GM18499 (cell line): Measurements from ENCODE around the gene TRIP10.
"Not testable (repeated sequence)": the region's sequence is repeated elsewhere in the genome, so short reads cannot be mapped to it uniquely, and the experiment has no call there.

Experiments used
- ATAC-seq: cut with Tn5 transposase; IDR thresholded peaks from one replicate; pipeline ENCODE4 v1.9.1; 2021; ENCODE audit warnings: moderate number of reproducible peaks; ENCODE audit not compliant: insufficient read depth, unreplicated experiment

TRIP10 gene

DNA sequence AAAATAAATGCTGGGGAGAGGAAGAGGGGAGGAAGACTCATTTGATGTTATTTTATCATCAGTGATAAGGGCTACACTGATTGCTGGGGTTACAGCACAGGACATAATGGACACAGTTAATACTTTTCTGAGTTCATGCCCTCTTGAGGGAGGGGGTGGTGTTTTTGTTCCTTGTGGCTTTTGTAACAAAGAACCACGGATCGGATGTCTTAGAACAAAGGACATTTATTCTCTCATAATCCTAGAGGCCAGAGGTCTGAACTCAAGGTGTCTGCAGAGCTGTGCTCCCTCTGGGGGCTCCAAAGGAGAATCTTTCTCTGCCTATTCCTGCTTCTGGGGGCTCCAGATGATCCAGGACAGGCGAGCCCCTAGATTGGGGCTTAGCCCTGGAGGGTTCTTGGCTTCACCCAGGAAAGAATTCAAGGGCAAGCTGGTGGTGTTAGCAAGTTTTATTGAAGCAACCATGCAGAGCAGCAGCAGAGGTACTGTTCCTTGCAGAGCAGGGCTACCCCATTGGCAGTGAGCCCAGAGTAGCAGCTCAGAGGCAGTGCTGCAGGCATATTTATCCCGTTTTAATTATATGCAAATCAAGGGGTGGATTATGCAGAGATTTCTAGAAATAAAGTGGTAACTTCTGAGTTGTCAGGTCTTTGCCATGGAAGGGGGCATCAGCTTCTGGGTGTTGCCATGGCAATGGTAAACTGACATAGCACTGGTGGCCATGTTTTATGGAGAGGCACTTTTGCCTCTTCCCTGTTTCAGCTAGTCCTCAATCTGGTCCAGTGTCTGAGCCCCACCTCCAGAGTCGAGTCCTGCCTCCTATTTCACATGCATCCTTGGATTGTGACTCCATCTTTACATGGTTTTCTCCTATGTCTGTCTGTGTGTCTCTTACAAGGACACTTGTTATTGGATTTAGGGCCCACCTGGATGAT is 51.0 kb downstream of the TRIP10 start:
- ATAC-seq: no peak

DNA sequence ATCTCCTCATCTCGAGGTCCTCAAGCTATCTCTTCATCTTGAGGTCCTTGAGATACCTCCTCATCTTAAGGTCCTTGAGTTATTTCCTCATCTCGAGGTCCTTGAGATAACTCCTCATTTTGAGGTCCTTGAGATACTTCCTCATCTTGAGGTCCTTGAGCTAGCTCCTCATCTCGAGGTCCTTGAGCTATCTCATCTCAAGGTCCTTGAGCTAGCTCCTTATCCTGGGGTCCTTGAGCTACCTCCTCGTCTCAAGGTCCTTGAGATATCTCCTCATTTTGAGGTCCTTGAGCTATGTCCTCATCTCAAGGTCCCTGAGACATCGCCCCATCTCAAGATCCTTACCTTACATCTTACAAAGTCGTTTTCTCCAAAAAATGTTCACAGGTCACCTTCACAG is 51.8 kb downstream of the TRIP10 start:
- ATAC-seq: no peak

DNA sequence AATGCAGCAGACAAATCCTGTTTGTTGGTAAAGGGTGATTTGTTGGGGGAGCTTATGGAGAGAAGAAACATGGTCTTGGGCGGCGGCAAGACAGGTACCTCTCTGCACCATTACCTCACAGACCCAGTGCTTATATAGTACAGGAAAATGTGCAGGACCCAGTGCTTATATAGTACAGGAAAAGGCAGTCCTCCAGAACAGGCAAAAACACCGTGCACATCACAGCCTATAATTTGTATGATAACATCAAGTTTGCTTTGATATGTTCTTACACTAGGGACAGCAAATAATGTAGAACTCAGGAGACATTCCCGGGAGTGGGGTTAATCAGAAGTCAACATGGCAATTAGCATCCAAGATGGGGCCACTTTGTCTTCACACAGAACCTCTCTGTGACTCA is 53.9 kb downstream of the TRIP10 start:
- ATAC-seq: no peak

DNA sequence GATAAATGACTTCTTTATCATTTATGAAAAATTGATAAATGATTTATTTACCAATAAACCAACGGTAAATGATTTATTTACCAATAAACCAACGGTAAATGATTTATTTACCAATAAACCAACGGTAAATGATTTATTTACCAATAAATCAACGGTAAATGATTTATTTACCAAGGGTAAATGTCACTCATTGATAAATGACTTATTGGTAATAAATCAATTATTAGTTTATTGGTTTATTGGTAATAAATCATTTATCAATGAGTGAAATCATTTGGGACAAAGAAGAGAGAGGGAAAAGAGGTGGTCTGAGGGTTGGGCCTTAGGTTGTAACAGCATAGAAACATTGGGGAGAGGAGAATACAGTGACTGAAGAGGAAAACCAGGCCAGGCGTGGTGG is 54.5 kb downstream of the TRIP10 start:
- no peak for ATAC-seq

DNA sequence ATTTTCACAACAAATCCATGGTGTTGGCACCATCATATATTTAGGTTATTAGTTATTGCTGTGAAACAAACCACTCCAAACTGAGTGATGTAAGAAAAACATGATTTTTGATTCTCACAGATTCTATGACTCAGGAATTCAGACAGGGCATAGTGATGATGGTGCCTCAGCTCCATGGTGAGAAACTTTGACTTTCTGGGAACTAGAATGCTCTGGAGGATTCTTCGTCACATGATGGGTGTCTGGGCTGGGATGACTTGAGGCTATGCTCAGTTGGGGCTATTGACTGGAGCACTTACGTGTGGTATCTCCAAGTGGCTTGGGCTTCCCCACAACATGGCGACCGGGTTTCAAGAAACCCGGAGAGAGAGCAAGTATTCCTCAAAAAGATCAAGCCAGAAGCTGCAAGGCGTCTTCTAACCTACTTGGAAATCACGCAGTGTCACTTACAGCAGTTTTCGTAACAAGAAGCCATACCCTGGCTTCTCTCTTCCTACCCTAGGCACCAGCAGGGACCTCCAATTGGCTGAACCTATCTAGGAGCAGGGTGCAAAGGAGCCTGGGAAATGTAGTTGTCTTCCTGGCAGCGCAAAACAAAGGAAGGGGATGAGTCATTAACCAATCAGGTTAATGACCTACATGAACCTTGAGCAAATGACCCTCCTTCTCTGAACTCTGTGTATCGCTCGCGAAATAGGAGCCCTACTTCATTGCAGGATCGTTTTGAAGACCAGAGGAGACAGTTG is 55.4 kb downstream of the TRIP10 start:
- no peak for ATAC-seq

DNA sequence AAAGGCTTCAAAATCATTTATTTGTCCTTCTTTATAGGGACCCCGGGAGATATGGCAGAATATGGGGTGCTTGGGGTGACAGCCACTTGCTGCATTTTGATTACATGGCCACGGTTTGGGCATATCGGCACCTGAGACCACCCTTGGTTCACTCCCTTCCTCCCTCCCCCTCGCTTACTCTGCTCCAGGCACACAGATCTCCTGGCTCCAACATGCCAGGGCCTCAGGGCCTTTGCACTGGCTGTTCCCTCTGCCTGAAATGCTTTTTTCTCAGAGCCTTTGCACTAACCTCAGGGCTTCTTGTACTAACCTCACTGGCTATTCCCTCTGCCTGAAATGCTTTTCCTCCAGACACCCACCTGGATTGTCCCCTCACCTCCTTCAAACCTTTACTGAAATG is 56.8 kb downstream of the TRIP10 start:
- ATAC-seq: no peak

DNA sequence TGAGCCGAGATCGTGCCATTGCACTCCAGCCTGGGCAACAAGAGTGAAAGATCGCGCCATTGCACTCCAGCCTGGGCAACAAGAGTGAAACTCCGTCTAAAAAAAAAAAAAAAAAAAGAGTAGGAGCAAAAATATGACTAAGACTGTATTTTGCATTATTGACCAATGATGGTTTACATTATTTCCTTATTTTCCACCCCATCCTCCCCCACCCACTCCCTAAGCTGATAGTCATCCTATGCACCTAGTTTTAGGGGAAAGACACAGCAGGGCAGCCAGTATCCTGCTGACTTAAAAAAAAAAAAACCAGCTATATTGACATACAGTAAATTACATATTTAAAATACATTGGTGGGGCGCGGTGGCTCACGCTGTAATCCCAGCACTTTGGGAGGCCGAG is 58.2 kb downstream of the TRIP10 start:
- no peak for ATAC-seq

DNA sequence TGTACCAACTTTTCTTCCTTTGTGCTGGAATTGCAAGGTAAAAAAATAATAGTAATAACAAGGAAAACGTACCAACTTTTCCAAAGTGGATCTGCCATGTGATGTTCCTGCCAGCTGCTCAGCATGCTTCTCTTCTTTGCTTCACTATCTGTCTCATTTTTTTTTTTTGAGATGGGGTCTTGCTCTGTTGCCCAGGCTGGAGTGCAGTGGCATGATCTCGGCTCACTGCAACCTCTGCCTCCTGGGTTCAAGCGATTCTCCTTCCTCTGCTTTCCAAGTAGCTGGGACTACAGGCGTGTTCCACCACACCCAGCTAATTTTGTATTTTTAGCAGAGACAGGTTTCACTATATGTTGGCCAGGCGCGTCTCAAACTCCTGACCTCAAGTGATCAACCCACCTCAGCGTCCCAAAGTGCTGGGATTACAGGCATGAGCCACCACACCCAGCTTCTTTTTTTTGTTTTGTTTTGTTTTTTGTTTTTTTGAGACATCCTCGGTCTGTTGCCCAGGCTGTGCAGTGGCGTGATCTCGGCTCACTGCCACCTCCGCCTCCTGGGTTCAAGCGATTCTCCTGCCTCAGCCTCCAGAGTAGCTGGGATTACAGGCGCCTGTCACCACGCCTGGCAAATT is 60.8 kb downstream of the TRIP10 start:
- not testable (repeated sequence) for ATAC-seq

DNA sequence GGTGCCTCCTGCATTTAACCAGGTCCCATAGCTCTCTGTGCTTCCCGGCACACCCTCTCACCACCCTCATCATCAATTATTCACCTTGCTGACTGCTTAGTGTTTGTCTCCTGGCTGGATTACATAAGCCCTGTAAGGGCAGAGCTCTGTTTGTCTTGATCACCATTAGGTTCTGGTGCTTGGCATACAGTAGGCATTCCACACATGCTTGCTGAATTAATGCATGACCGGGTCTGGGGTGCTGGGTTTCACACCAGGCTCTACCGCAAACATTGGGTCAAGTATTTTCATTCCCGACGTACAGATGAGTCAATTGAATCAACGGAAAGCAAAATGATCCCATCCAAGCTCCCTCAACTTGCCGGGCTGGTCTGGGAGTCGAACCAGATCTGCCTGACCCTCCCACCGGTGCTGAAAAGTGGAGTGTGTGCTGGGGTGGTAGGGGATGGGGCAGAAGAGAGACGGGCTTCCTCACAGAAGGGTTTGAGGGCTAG is 61.6 kb downstream of the TRIP10 start:
- no peak for ATAC-seq
